Osteoblast (primary cell): ENCODE data around the gene CFAP92. TPM values are rescaled to one million over a fixed set of nuclear protein-coding genes. Genes with fewer than 3 reads are reported as not detected.

Experiments
- DNase-seq: peaks from one replicate; pipeline ENCODE4 v3.0.0; 2011; ENCODE audit warnings: low spot score, mixed read lengths; ENCODE audit not compliant: insufficient read length; ENCODE audit errors: missing footprints
- H2AFZ ChIP-seq: 2 replicates; pipeline ENCODE4 v1.6.0; 2011; ENCODE audit warnings: mild to moderate bottlenecking, low read length
- H3K27ac ChIP-seq: 2 replicates; pipeline ENCODE4 v1.5.1; 2011; ENCODE audit warnings: mild to moderate bottlenecking, low read depth, low read length, moderate library complexity
- H3K27me3 ChIP-seq: 2 replicates; pipeline ENCODE4 v1.6.0; 2012; ENCODE audit warnings: mild to moderate bottlenecking, control low read depth, inconsistent platforms, low read length, moderate library complexity; ENCODE audit not compliant: insufficient read depth
- H3K36me3 ChIP-seq: 2 replicates; pipeline ENCODE4 v1.5.1; 2011; ENCODE audit warnings: mild to moderate bottlenecking, low read length, control low read depth, moderate library complexity; ENCODE audit not compliant: insufficient read depth
- H3K4me1 ChIP-seq: 2 replicates; pipeline ENCODE4 v1.5.1; 2011; ENCODE audit warnings: mild to moderate bottlenecking, low read length, control low read depth, moderate library complexity; ENCODE audit not compliant: insufficient read depth
- H3K4me2 ChIP-seq: 2 replicates; pipeline ENCODE4 v1.6.0; 2011; ENCODE audit warnings: mild to moderate bottlenecking, low read length; ENCODE audit not compliant: insufficient read depth
- H3K4me3 ChIP-seq: fragments of 200-600 bp; sonication (generic); 3 replicates; pipeline ENCODE4 v1.5.1; 2012; ENCODE audit warnings: mild to moderate bottlenecking, low read length, inconsistent platforms; ENCODE audit not compliant: insufficient read depth
- H3K79me2 ChIP-seq: 2 replicates; pipeline ENCODE4 v1.6.0; 2012; ENCODE audit warnings: mild to moderate bottlenecking, low read length, control low read depth, inconsistent platforms; ENCODE audit not compliant: insufficient read depth
- H3K9me3 ChIP-seq: 2 replicates; pipeline ENCODE4 v1.5.1; 2011; ENCODE audit warnings: low read depth, low read length, control low read depth
- H4K20me1 ChIP-seq: 2 replicates; pipeline ENCODE4 v1.6.0; 2012; ENCODE audit warnings: mild to moderate bottlenecking, low read length, control low read depth; ENCODE audit not compliant: insufficient read depth
- total RNA-seq: library from RNA; depleted of rRNA; stranded (reverse); fragments of >200 nt; gene quantifications from 2 replicates; pipeline ENCODE4 v1.2.3, GENCODE V29; 2012
- TF ChIP-seq, protein P1 (sequence below): IDR thresholded peaks from 2 replicates; pipeline ENCODE4 v1.5.1; 2011; ENCODE audit warnings: mild to moderate bottlenecking, low read depth, low read length, moderate library complexity; ENCODE audit errors: extremely low read depth

The CFAP92 gene
- total RNA-seq, 1 donor = not detected

- TF ChIP-seq, protein P1, sequence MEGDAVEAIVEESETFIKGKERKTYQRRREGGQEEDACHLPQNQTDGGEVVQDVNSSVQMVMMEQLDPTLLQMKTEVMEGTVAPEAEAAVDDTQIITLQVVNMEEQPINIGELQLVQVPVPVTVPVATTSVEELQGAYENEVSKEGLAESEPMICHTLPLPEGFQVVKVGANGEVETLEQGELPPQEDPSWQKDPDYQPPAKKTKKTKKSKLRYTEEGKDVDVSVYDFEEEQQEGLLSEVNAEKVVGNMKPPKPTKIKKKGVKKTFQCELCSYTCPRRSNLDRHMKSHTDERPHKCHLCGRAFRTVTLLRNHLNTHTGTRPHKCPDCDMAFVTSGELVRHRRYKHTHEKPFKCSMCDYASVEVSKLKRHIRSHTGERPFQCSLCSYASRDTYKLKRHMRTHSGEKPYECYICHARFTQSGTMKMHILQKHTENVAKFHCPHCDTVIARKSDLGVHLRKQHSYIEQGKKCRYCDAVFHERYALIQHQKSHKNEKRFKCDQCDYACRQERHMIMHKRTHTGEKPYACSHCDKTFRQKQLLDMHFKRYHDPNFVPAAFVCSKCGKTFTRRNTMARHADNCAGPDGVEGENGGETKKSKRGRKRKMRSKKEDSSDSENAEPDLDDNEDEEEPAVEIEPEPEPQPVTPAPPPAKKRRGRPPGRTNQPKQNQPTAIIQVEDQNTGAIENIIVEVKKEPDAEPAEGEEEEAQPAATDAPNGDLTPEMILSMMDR = no peak
- Histone ChIP-seq H3K36me3 (no peaks in the 10 kb centered on the region), H3K4me3 (no peak overlapping the region), H3K27ac (no peak overlapping the region), H3K4me1 (peaks cover 3% of the 10 kb centered on the region), H3K9me3 (no peaks in the 10 kb centered on the region), H4K20me1 (no peaks in the 10 kb centered on the region), H3K27me3 (peaks cover 18% of the 10 kb centered on the region), H3K4me2 (no peak overlapping the region), H2AFZ (no peak overlapping the region), H3K79me2 (no peaks in the 10 kb centered on the region)
- DNase-seq = peak; percentile 39
Measured at GRCh38 chr3:129018751-129019150, 24.9 kb upstream of the CFAP92 start.

DNA sequence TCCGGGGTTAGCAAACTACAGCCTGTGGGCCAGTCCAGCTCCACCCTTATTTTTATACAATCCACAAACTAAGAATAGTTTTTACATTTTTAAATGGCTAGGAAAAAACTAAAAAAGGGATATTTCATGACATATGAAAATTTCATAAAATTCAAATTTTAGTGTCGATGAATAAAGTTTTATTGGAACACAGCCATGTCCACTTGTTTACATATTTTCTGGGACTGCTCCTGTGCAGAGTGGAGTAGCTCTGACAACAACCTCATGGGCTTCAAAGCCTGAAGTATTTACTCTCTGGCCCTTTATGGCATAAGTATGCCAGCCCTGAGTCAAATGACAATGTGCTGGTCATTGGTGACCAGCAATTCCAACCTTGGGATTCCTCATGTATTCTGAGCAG, 24.4 kb upstream of the CFAP92 start:
- Histone ChIP-seq H3K4me3 (no peak overlapping the region), H3K4me2 (no peak overlapping the region), H3K9me3 (no peaks in the 10 kb centered on the region), H4K20me1 (no peaks in the 10 kb centered on the region), H3K4me1 (peaks cover 3% of the 10 kb centered on the region), H3K36me3 (no peaks in the 10 kb centered on the region), H2AFZ (no peak overlapping the region), H3K27ac (no peak overlapping the region), H3K79me2 (no peaks in the 10 kb centered on the region), H3K27me3 (peaks cover 14% of the 10 kb centered on the region)
- DNase-seq = no peak
- TF ChIP-seq, protein P1 = no peak

- Histone ChIP-seq H3K4me1 (peaks cover 3% of the 10 kb centered on the region), H3K27me3 (peaks cover 9% of the 10 kb centered on the region), H3K4me2 (no peak overlapping the region), H3K36me3 (no peaks in the 10 kb centered on the region), H3K9me3 (no peaks in the 10 kb centered on the region), H3K79me2 (no peaks in the 10 kb centered on the region), H4K20me1 (no peaks in the 10 kb centered on the region), H2AFZ (no peak overlapping the region), H3K4me3 (no peak overlapping the region), H3K27ac (no peak overlapping the region)
- DNase-seq = peak; percentile 66
- TF ChIP-seq, protein P1 = no peak
Measured at GRCh38 chr3:129017484-129017899, 23.6 kb upstream of the CFAP92 start.

DNA sequence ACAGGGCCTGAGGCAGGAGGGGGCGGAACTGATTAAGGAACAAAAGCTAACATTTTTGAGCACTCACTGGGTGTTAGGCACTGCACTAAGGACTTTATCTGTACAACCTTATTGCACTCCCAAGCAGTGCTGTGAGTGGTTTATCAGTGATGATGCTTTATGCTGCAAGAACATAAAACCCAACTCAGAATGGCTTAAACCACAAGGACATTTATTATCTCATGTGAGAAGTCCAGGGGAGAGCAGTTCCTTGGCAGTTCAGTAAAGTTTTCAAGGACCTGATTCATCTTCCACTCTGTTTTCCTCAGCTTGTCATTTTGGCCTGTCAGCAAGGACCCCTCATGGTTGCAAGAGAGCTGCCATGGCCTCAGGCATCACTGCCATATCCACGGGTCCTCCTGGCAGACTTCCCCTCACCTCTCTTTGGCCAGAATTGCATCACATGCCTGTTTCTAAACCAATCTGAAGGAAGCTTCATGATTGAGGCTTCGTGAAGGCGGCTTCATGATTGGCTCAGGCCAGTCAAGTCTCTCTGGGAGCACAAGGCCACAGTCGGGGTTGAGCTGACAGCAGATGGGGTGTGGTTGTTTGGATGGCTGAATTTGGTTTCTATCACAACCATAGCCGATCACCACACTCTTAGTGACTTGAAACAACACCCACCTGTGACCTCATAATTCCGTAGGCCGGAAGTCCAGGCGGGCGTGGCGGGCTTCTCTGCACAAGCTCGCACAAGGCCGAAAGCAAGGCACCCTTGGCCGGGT, 23.0 kb upstream of the CFAP92 start:
- peak; percentile 31 for DNase-seq
- H3K36me3 ChIP-seq = no peaks in the 10 kb centered on the region
- H2AFZ ChIP-seq = no peak overlapping the region
- H3K4me2 ChIP-seq = no peak overlapping the region
- no peaks in the 10 kb centered on the region for H3K79me2 ChIP-seq
- no peak overlapping the region for H3K27ac ChIP-seq
- H4K20me1 ChIP-seq = no peaks in the 10 kb centered on the region
- H3K4me1 ChIP-seq = peaks cover 3% of the 10 kb centered on the region
- TF ChIP-seq, protein P1 = no peak
- H3K27me3 ChIP-seq = peaks cover 3% of the 10 kb centered on the region
- no peak overlapping the region for H3K4me3 ChIP-seq
- H3K9me3 ChIP-seq = no peaks in the 10 kb centered on the region
